HG02623 (cell line): Measurements from ENCODE around the gene KLHL40.

ENCODE experiments used
- ATAC-seq: cut with Tn5 transposase; IDR thresholded peaks from one replicate; pipeline ENCODE4 v1.9.1; 2021; ENCODE audit warnings: moderate library complexity; ENCODE audit not compliant: unreplicated experiment

Gene KLHL40

DNA sequence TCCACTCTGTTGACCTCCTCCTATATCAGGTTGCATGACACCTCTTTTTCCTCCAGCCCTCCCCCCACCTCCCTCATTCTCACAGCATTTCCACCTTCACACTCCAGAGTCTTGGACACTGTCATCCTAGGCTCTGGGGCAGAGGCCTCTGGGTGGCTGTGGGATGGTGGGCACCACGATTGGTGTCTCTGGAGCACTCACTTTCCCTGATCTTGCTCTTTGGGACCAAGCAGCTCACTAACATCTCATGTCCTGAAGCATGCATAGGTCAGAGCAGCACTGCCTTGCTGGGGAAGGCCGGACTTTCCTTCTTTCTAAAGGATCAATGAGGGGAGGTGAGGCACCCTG, 16.9 kb upstream of the KLHL40 start:
- ATAC-seq = no peak

DNA sequence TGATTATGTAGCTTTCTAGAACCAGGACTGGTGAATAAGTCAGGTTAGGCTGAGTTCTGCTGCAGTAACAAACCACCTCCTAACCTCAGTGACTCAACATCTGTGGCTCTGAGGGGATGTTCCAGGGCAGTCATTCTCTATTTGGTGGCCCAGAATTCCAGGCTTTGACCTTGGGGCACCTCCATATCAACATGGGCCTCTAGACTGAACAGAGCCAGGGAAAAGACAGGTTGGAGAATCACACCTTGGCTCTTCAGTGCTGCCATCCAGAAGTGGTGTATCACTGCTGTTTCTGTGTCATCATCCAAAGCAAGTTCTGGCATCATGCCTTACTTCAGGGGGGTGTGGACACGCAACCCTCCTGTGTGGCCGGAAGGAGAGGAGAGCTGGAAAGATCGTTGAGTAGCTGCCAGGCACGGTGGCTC, 16.5 kb upstream of the KLHL40 start:
- no peak for ATAC-seq

DNA sequence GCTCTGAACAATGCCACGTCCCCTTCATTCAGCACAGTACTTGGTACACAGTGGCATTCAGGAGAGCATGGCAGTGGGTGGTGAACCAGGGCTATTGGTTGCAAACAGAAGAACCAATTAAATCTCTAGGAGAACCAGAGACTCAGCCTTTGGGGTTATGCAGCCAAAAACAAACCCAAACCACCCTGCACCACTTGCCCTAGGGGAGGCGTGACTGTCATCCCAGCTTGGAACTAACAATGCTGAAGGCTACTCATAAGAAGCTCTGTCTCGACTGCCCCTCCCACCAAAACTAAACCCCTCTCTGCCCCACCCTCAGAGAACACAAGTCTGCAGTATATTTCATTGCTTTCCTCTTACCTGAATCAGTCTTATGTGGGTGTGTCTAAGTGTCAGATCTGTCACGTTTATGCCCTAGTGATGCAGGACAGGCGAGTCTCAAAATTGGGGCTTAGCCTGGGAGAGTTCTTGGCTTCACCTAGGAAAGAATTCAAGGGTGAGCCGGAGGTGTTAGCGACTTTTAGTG, 15.2 kb upstream of the KLHL40 start:
- ATAC-seq = no peak

DNA sequence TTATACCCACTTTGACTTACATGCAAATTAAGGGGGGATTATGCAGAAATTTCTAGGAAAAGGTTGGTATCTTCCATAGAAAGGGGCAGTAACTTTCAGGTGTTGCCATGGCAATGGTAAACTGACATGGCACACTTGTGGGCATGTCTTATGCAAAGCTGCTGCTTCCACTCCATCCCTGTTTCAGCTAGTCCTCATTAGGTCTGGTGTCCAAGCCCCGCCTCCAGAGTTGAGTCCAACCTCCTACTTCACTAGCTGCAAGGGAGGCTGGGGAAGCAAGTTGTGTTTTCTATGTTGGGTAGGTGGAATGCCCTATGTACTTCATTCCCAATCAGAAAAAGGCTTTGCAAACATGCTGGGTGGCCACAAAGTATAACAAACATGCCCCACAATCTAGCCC, 14.7 kb upstream of the KLHL40 start:
- ATAC-seq = no peak

DNA sequence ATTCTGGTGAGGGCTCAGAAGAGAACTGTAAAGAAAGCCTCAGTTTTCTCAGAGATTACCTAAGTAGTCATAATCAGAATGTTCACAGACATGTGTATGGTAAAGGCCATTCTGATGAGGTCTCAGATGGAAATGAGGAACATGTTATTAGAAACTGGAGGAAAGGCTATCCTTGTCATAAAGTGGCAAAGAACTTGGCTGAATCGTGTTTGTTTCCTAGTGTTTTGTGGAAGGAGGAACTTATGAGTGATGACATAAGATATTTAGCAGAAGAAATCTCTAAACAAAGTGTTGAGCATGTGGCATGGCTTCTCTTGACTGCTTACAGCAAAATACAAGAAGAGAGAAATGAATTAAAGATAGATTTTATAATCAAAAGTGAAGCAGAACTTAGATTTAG, 12.8 kb upstream of the KLHL40 start:
- no peak for ATAC-seq

DNA sequence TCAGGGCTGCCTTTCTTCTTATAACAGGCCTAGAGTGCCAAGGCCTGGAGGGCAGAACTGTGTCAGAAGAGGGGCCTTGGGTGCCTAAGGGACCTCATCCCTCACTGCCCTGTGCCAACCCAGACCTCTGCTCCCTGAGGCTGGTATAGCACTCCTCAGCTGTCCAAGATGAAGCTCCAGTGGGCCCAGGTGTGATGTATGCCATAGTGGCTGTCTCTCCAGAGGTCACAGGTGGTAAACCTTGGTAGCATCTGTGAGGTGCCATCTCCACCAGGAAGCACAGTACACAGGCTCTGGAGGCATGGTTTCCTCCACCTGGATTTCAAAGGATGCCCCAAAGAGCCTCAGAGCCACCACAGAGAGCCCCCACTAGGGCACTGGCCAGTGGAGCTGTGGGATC, 12.3 kb upstream of the KLHL40 start:
- no peak for ATAC-seq

DNA sequence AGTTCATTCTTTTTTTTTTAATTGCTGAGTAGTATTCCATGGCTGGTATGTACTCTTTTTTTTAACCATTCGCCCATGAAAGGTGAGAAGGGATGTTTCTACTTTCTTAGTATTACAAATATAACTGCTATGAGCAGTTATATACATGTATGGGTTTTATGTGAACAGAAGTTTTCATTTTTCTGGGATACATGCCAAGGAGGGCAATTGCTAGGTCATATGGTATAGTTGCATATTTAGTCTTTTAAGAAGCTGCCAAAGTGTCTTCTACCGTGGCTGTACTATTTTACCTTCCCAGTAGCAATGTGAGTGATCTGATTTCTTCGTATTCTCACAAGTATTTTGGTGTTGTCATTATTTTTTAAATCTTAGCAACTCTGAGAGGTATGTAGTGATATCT, 11.2 kb upstream of the KLHL40 start:
- no peak for ATAC-seq

DNA sequence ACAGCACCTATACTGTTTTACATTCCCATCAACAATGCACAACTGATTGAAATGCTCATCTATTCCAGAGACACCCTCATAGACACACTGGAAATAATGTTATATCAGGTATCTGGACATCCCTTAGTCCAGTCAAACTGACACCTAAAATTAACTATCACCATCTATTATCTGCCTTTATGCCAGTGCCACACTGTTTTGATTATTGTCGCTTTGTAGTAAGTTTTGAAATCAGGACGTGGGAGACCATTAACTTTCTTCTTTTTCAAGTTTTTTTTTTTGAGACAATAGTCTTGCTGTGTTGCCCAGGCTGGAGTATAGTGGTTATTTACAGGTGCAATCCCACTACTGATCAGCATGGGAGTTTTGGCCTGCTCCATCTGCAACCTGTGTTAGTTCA, 9.4 kb upstream of the KLHL40 start:
- ATAC-seq = no peak

DNA sequence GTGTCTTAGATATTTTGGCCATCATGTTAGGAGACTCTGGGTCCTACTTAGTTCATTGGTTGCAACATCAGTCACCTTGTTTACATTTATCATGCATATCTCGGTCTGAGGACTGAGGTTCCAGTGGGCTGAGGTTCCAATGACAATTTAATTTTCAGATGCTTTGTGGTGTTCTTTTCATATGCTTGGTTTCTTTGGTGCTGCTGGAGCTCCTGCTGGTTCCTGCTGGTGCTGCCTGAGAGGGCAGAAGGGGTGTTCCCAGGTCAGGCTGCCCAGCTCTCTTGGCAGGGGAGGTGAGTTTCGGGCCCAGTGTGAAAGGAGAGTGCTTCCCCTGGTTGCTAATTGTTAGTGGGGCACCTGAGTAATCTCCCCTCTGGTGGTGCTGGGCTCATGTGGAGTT, 6.9 kb upstream of the KLHL40 start:
- ATAC-seq = no peak

DNA sequence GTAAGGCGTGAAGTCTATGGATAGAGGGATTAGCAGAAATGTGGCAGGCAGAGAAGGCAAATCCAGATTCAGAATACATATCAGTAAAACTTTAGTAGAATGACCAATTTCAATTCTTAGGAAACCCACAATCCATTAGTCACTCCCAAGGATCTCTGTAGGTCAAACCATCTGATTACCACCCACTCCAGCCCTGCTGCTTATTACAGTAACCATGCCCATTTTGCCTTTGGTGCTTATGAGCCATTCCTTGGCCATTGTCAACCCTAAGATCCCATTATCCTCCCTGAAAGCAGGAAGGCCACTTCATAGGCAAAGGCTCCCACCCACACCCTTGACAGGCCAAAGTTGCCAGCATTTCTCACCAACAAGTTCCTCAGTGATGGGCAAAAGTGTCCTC, 5.1 kb upstream of the KLHL40 start:
- ATAC-seq = no peak

DNA sequence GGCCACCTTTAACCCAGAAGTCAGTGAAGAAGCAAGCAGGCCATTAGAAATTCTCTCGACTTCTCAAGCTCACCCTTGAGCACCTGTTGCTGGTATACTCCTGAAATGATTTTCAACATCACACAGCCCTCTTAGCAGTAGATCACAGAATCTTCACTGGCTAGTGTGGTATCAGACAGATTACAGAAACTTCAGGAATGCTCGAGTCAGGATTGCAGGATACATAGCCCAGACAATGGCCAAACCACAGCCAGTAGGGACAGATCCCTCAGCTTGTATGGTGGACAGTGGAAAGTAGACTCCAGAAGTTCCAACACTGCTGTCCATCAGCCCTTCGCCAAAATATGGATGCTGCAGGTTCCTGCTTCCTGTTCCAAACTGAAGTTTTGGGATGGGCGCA, 4.5 kb upstream of the KLHL40 start:
- no peak for ATAC-seq

DNA sequence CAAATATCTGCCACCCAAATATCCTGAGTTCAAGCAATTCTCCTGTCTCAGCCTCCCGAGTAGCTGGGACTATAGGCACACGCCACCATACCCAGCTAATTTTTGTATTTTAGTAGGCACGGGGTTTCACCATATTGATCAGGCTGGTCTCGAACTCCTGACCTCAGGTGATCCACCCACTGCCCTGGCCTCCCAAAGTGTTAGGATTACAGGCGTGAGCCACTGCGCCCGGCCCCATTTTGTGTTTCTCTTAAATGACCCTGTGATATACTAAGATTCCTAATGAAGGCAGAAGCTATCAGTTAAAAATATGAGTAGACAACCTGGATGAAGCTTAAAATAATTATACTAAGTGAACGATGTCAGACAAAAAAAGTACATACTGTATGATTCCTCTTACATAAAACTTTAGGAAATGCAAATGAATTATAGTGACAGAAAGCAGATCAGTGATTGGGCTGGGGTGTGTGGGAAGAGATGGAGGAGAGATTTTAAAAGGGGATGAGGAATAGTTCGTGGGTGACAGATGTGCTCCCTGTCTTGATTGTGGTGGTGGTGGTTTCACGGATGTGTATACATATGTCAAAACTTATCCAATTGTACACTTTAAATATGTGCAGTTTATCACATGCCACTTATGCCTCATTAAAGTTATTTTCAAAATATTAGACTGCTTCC, 3.8 kb upstream of the KLHL40 start:
- ATAC-seq = no peak

DNA sequence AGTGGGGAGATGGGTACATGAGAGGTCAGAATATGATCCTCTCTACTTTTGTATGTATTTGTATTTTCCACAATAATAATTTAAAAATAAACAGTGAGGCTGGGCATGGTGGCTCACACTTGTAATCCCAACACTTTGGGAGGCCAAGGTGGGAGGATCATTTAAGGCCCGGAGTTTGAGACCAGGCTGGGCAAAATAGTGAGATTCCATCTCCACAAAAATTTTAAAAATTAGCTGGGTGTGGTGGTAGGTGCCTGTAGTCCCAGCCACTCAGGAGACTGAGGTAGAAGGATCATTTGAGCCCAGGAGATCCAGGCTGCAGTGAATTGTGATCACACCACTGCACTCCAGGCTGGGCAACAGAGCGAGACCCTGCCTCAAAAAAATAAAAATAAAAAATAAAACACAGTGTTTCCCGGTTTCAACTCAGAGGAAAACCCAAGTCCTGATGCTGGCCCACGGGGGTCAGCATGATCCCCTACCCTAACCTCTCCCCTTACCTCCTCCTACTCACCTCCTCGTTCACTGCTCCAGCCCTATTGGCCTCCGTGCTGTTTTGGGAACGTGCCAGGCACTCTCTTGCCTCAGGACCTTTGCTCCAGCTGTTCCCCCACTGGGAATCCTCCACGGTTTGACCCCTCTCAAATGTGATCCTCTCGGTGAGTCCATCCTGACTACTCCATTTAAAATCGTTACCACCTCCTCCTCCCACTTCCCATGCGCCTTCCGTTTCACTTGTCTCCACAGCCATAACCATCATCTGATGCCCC, 2.9 kb upstream of the KLHL40 start:
- no peak for ATAC-seq

DNA sequence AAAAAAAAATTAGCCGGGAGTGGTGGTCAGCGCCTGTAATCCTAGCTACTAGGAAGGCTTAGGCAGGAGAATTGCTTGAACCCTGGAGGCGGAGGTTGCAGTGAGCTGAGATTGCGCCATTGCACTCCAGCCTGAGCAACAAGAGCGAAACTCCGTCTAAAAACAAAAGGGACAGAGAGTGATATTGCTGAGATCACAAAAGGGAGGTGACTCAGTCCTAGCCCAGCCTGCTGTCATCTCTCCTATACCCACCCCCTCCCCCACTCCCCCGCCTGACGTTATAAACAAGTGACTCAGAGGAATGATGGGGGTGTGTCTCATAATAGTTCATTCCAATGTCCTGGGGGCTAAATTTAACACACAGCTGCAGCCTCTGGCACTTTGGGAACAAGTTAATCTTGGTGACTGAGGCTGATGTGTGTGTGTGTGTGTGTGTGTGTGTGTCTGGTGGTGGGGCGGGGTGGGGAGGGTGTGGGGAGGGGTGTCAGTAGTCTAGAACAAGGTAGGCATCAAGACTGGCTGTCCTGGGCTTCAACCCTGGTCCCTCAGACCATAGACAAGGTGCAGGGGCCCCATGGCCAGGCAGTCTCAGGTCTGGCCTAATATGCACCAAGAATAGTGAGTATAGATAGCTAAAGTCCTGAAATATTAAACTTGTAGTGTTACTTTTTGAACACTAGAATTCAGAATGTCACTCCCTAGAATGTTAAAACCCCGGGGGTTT, 1.3 kb upstream of the KLHL40 start:
- no peak for ATAC-seq

DNA sequence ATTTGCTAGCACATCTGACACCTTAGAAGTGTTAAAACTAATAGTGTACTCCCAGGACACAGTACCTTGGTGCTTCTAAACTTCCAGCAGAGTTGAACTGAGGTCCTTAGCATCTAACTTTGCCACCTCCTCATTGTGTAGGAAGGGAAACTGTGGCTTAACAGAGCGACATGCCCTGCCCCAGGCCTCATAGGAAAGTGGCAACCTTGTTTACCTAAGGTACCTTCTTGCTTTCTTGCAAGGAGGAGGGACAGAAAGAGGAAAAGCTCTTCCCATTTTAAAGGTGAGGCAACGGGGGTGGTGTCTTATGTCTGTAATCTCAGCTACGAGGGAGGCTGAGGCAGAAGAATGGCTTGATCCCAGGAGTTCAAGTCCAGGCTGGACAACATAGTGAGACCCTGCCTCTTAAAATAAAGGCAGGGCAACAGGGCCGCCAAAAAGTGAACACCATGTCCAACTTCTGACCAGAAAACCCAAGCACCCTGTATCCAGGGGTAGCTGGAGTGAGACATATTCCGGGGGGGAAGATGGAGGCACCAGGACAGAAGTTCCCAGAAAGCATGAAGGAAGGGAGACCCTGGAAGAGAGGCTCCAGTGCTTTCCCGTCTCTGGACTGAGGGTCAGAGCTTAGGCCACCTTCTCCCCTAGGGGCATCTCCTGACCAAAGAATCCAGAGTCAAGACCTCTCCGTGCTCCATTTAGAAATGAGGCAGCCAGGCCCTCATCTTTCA, 540 bp upstream of the KLHL40 start:
- no peak for ATAC-seq

DNA sequence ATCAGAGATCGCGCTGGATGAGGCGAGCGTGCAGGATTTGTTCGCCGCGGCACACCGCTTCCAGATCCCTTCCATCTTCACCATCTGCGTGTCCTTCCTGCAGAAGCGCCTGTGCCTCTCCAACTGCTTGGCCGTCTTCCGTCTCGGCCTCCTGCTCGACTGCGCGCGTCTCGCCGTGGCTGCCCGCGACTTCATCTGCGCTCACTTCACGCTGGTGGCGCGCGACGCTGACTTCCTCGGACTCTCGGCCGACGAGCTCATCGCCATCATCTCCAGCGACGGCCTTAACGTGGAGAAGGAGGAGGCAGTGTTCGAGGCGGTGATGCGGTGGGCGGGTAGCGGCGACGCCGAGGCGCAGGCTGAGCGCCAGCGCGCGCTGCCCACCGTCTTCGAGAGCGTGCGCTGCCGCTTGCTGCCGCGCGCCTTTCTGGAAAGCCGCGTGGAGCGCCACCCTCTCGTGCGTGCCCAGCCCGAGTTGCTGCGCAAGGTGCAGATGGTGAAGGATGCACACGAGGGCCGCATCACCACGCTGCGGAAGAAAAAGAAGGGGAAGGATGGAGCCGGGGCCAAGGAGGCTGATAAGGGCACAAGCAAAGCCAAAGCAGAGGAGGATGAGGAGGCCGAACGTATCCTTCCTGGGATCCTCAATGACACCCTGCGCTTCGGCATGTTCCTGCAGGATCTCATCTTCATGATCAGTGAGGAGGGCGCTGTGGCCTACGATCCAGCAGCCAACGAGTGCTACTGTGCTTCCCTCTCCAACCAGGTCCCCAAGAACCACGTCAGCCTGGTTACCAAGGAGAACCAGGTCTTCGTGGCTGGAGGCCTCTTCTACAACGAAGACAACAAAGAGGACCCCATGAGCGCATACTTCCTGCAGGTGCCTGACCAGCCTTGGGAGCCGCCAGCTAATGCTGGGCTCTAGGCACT, 819 bp downstream of the KLHL40 start:
- no peak for ATAC-seq

DNA sequence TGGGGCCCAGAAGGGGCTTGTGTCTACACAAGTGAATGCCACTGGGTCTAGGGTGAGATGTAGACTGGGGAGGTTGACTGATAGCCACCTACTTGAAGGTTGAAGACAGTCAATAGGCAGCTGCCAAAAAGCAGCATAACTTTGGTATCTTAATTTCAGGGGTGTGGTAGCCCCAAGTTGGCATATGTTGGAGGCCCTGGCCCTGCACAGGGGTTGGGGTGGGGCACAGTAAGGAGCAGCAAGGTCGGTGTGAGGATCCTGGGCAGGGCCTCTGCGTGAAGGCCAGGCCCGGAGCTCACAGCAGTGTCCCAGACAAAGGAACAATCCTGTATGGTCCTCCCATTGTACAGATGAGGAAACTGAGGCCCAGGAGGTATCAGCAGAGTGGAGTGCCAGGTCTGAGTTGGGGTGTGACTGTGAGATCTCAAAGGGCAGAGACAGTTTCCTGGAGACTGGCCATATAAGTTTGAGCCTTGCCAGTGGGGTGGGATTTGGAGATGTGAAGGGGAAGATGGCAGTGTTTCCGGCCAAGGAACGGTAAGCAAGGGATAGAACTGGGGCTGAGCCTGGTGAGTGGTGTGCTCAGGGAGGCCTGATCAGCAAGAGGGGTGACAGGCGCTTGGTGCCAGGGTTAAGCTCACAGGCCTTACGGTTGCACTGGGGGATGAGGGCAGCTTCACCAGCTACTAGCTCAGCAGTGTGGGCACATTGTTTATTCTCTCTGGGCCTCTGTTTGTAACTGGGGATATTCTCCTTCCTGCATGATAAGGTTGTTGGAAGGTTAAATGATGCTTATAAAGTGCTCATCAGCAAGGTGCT, 1.7 kb downstream of the KLHL40 start:
- no peak for ATAC-seq

DNA sequence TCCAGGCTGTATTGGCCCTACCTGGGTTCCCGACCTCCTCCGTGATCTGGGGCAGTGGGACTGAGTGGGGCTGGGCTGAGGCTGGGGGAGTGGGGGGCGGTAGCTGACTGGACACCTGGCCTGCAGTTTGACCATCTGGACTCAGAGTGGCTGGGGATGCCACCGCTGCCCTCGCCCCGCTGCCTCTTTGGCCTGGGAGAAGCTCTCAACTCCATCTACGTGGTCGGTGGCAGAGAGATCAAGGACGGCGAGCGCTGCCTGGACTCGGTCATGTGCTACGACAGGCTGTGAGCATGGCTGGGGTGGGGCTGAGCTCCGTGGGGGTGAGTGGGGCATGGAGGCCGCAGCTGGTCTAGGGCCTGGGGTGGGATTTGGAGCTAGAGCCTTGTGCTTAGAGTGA, 2.7 kb downstream of the KLHL40 start:
- ATAC-seq = no peak
